CD4-positive, alpha-beta T cell treated with Interleukin-4 for 4 hours (primary cell): Measurements from ENCODE around the gene ADAMTSL1.

Experiments used
- DNase-seq: peaks from one replicate; pipeline ENCODE4 v3.0.0-alpha.2; 2020

Gene ADAMTSL1

DNA sequence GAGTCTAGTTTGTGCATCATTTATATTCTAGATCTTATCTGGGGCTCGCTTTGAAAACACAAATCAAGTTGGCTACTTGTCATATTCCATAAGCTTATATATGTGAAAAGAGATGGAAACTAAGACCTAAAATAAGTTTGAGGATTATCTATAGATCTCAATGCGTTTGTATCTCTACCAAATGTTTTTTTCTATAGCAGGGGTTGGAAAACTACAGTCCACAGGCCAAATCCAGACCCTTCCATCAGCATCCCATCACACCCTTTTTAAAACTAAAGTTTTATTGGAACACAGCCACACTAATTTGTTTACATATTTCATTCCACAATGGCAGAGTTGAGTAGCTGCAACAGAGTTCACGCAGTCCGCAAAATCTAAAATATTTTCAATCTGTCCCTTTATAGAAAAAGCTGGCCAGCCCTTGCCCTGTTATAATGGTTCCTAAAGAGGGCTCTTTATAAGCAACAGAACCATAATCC, 230.0 kb downstream of the ADAMTSL1 start:
- no peak for DNase-seq

DNA sequence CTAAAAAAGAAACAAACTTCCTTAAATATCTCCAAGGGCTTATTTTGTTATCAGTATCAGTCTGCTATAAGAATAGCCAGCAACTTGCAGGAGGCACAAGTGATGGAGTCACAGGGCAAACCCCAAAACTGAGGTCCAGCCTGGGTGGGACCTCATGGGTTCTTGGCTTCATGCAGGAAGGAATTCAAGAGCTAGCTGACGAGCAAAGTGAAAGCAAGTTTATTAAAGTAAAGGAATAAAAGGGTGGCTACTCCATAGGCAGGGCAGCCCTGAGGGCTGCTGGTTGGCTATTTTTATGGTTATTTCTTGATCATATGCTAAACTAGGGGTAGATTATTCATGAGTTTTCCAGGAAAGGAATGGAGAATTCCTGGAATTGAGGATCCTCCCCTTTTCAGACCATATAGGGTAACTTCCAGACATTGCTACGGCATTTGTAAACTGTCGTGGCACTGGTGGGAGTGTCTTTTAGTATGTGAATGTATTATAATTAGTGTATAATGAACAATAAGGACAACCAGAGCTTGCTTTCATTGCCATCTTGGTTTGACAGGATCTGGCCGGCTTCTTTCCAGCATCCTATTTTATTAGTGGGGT, 231.9 kb downstream of the ADAMTSL1 start:
- no peak for DNase-seq

DNA sequence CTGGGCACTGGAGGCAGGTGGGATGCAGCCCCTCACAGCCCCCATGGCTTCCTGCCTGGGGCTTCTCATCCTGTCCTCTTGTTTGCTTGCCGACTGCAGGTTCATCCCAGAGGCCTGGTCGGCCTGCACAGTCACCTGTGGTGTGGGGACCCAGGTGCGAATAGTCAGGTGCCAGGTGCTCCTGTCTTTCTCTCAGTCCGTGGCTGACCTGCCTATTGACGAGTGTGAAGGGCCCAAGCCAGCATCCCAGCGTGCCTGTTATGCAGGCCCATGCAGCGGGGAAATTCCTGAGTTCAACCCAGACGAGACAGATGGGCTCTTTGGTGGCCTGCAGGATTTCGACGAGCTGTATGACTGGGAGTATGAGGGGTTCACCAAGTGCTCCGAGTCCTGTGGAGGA, 232.7 kb downstream of the ADAMTSL1 start:
- no peak for DNase-seq

DNA sequence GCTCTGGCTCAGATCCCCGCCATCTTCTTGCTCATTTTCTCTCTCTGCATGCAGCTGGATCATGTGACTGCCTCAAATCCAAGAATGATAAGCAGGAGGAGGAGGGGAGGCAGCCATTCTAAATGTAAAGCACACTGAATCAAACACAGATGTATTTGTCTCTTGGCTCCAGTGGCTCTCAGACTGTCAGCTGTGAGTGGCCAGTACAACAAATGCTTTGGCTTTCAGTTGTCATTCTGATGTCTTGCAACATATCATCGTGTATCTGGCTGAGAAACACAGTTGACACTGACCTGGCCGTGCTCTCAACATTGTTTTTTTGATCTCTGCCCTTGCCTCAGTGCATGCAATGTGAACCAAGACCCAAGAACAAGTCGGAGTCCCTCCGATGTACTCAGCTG, 233.1 kb downstream of the ADAMTSL1 start:
- DNase-seq, result no peak

DNA sequence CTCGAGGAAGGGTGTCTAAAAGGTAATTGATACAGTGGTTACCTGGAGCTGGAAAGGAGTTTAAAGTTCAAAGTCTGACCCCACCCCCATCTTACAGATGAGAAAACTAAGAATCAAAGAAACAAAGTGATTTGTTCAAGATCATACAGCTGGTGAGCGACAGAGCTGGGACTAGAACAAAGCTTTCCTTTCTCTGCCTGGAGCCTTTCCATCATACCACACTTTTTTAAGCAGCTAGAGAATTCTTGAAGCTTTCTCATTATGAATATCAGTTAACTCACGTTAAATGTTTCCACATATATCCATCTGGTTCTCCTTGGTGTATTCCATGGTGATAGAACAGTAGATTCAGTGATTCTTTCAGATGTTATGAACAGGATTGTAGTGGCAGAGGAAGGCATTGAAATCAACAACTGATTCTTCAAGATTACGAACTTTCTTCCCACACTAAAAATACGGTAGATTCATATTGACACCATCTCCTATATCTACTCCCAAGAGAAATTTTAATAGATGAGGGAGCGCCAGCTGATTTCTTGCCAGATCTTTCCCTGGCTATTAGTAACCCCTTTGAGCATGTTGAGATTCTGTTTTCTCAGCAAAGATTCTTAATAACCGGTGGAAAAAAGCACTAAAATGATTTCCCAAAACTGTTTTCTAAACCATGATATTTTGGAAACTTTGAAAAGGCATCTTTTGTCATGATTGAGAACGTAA, 233.7 kb downstream of the ADAMTSL1 start:
- no peak for DNase-seq

DNA sequence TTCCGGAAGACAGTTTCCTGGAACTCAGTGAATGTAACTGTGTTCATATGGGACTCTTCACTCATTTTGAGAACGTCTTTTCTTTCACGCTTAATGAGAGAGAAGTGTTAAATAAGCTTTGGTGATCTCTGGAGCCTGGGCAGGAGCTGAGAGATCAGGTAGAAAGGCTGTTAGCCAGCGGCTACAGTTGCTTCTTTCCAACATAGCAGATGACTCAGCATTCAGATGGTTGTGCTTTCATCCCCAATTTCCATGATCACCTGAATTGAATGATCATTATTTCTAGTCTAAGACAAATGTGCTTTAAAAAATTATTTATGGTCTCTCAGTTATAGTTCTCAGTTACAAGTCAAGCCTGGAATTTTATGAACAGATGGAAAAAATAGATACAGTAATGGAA, 234.5 kb downstream of the ADAMTSL1 start:
- no peak for DNase-seq

DNA sequence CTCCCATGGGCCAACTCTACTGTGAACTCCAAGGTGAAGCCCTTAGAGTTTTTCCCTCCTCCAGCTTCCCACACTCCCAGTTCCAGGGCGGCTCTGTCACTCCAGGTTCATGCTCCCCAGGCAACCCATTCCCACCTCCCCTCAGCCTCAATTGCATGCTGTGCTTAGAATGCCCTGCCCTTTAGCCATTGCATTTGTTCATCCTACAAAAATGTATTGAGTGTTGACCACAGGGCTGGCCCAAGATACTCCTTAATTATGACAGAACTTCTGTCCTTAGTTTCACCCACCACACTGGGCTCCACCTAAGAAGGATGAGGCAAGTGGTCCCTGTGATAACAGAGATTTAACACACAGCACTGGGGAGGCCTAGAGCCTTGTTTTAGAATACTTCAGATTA, 236.1 kb downstream of the ADAMTSL1 start:
- no peak for DNase-seq

DNA sequence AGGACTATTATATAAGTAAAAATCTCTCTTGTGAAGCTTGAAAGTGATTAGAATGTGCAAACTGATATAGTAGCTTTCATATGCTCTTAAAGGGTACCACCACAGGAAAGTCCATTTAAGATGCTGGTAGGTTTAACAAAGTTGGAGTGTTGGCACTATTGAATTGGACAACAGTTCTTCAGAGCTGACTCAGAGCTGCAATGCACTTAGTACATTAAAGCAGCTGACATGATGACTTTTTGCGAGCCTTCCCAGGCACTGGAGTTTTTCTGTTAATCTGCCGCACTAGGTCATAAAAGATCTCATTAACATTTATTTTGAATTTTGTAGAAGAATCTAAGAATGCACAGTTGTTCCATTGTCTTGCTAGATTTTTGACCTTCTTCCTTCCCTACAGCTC, 243.8 kb downstream of the ADAMTSL1 start:
- no peak for DNase-seq

DNA sequence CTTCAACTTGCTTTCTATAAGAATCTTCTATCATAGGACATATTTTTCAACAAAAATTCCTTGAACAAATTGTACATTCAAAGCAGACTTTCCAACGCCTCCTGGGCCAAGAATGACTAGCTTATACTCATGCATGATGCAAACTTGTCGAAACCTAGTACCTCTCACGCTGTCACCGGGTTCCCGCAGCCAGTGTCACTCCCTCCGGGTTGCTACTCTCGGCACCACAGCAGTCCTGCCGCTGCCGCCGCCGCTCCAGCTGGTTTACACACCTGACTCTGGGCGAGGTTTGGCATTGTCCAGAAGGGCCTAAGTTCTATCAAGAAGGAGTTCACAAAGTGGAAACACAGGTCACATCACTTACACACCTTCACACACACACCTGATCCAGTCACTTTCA, 244.4 kb downstream of the ADAMTSL1 start:
- DNase-seq, result no peak

DNA sequence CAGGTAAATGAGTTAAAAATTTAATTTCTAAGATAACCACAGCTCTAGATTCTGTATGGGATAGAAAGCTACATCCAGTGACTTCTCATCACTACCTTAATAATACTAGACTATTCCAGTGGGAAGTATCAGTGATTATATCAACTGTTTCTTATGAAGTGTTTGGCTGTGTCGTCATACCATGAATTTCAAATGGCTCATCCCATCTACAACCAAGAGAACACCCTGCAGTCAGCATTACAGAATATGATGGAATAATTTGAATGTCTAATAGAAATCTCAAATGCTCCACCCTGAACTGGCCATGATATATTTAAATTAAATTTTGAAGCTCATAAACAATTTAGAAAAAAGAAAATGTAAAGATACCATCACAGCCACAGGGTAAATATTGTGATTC, 245.0 kb downstream of the ADAMTSL1 start:
- DNase-seq, result no peak

DNA sequence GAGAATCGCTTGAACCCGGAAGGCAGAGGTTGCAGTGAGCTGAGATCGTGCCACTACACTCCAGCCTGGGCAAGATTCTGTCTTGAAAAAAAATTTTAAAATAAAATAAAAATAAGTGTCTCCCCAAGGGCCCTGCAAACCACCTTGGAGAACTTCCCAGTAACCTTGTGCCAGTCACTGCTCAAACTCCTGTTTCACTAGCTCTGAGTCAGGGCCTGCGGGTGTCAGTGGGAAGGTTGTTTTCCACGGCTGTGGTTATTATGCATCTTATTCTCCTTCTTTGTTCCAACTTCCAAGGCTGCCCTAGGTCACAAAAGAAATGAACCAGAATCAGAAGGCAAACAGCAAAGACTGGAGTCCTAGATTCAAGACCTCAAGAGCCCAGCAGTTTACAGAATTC, 246.7 kb downstream of the ADAMTSL1 start:
- no peak for DNase-seq

DNA sequence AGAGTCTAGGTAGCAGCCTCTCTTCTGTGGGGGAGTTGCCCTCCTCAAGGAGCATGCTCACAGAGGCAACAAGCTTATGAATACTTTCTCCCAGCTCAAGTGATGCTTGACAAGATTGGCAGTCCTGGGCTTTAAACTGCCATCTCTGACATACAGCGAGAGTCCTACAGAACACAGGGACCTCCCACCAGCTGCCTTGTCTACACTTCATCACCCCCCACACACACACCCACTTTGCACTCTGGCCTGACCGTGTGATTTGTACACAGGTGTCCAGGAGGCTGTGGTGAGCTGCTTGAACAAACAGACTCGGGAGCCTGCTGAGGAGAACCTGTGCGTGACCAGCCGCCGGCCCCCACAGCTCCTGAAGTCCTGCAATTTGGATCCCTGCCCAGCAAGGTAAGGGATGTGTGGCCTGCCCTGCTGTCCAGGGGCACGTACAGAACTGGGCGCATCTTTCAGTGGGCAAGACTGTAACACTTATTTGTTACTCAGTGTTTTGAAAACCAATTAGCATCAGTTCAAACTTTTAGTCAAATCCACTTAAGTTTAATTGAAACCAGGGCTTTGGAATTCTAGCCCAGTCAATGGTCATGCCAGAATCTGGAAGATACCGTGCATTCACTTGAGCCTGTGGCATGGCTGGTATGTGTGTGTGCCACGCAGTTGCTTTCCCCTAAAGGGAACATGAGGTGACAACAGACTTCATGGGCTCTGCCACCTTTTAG, 247.5 kb downstream of the ADAMTSL1 start:
- DNase-seq, result no peak

DNA sequence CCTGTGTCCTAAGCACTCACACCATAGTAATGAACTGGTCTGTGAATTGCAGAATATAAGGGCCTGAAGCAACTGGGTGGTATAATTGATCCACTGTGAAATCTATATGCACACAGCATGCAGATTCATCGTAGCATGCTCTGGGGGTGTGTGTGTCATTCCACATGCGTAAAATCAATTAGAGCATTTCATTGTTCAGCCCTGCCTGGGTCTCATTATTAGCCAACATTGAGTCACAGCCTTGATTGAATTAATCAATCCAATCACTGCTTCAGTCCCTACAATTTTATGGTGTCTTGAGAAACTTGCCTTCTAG, 248.0 kb downstream of the ADAMTSL1 start:
- no peak for DNase-seq

DNA sequence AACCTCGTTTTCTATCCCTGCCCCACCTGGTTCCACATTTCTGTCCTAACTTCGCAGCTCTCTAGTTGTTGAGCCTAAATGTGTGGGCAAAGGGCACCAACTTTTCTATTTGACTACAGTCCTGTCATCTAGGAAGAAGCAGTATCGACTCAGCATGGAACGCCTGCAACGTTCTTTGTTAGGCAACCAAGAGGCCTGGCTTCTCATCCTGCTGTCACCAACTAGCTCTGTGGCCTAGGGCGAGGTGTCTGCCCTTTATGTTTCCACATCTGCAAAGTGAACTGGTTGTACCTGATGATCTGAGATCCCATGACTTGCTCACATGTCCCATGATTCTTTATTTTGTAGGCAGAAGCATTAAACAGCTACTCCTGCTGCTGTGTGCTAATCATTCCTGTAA, 248.9 kb downstream of the ADAMTSL1 start:
- DNase-seq, result no peak

DNA sequence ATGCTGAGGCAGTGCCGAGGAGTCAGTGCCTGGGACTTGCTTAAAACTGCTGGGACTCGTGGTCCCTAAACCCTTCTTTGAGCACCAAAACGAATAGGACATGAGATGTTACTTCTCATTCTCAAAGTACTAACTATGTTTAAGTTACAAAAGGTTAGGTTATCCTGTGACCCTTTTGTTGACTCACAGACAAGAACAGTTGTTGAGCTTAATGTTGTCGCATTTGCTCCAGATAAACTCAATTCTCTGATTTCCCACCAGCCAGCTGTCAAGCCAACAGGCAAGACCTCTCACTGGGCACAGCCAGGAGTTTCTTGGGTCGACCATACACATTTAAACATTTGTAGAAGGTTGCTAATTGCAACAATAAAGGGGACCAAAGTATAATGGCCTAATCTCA, 249.4 kb downstream of the ADAMTSL1 start:
- no peak for DNase-seq

DNA sequence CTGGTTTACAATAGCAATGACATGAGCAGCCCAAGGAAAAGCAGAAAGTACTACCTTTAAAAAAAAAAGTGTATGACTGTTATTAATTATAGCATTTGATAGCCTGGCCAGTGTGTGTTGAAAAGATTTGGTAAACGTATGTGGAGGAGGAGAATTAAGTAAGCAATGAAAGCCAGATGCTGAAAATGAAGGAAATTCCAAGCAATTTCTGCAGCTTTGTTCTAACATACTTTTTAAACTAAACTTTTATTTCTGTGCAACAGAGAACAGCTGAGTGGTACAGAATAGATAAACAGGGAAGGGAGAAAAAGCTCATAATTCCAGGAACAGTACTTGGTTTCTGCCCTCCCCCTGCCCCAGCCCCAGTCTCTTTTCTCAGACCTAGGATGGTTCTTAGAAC, 252.6 kb downstream of the ADAMTSL1 start:
- no peak for DNase-seq

DNA sequence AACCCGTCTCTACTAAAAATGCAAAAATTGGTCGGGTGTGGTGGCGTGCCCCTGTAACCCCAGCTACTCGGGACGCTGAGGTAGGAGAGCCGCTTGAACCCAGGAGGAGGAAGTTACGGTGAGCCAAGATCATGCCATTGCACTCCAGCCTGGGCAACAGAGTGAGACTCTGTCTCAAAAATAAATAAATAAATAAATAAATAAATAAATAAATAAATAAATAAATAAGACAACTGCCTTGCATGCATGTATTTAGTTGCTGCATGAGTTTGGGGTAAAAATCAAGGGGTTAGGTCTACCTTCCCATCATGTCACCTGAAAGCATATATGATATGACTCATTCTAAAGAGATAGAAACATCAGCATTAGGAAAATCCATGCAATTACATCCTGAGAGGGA, 254.0 kb downstream of the ADAMTSL1 start:
- DNase-seq, result no peak

DNA sequence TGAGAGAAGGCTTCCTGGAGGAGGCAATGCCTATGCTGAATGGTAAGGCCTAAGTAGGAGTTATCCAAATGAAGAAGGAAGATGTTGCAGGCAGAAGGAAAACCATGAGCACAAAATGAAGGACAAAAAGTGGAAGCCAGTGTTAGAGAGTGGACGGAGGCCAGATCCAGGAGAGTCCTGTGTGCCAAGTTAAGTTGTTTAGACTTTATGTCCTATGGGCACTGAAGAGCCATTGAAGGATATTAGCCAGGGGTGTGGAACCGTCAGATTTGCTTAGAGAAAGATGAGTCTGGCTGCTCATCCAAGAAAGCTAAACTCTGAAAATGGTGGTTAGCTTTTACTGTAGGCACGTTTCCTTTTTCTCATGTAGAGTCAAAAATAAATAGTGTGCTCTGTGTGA, 254.7 kb downstream of the ADAMTSL1 start:
- no peak for DNase-seq

DNA sequence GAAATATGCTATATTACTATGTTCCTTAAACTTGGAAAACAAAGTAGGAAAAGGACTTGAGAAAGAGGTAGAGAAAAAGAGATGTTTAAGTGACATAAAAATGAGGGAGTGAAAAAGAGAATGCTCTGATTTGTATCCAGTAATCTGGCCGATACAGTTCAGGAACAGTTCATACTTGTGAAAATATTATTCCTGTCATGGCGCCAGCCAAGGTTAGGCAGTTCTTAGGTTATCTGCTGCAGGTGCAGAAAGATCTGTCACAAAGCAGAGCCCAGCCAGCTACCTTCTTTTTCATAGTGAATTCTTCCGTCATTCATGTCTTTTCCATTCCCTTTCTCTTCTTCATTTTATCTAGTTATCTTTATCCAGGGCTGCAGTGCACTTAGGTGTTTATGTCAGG, 256.3 kb downstream of the ADAMTSL1 start:
- no peak for DNase-seq

DNA sequence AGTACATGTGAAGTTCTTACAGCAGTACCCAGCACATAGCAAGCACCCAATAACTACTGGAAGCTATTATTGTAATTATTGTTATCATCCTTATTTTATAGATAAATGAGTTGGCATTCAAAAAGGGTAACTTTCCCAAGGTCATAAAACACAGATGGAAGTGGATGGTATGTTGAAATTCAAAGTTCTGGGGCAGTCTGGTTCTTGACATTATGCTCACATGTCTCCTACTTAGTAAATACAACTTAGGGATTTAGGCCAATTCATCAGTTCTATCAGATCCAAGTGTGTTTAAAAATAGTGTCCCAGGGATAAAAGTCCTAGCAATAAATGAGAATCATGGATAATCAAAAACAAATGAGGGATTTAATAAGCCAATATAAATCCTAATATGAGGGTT, 265.2 kb downstream of the ADAMTSL1 start:
- no peak for DNase-seq

DNA sequence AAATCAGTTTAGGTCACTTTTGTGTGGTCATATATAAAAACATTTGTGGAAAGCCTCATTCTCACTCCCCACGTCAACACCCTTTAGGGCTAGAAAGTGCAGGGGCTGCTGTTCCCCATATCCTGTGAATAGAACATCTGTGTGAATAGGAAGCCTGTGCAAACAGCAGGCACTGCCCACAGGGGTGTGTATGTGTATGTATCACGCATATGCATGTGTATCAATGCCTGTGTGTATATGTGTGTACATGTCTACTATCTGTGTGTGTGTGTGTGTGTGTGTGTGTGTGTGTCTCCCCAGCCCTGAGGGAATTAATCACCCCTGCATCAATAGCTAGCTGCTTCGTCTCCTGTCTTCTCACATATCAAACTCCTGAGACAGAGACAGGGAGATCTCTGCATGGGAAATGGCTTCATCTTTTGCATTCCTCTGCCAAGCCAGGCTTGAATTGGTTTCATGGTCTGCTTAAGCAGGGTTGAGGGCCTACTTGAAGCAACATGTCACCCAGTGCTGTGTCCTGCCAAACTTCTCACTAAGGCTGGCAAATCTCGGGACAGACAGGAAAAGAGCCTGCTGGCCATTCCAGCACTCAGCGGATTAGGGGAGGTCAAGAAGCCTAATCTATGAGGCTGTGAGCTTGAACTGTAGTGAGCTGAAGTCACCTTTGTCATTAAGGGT, 265.8 kb downstream of the ADAMTSL1 start:
- no peak for DNase-seq

DNA sequence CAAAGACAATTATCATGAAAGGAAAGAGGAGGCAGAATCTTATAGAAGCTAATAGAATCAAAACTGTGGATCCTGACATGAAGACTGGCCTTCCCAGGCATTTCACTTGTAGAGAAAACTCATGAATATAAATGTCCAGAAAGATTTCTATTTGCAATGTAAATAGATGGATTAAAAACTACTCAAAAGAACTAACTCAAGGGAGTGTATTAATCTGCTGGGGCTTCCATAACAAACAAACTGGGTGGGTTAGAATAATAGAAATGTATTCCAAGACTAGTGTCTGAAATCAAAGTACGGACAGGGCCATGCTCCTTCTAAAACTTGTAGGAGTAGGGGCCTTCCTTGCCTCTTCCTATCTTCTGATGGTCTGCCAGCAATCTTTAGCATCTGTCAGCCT, 267.4 kb downstream of the ADAMTSL1 start:
- no peak for DNase-seq

DNA sequence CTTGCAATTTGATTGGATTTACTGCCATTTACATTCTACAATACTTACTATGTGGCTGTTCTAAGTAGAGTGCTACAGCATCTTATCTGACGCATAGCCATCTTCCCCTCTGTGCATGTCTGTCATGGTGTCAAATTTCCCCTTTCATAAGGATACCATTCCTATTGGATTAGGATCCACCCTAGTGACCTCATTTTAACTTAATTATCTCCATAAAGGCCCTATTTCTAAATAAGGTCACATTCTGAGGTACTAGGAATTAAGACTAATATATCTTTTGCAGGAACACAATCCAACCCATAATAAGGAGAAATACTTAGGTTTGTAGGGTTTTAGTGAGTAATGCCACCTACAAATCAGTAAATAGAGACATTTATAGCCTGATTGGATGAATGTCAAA, 268.0 kb downstream of the ADAMTSL1 start:
- DNase-seq, result no peak

DNA sequence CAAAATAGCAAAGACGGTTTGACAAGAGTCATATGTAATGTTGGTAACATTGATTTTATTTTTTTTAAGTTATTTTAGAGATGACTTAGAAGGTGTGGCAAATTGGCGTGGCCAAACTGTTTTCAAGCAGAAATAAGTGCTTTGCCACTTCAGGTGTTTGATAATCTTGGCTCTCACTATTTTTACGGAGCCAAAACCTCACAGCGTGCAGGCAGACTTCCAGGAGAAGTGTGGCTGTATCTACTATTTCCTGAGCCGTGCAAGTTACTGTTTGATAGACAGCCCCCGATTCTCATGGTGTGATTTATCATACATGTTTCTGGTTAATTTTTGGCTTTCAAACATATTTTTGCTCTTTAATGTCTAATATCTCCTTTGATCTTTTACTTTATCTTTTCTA, 269.5 kb downstream of the ADAMTSL1 start:
- DNase-seq, result no peak
